ENCODE measurements around the gene SPRY1. TPM values are rescaled to one million over a fixed set of nuclear protein-coding genes. Genes with fewer than 3 reads are reported as not detected.

Gene SPRY1
- total RNA-seq, 2 donors from 2014 or later: 27.2 to 29.0 TPM

- intact Hi-C loops (cut with DNase I, micrococcal nuclease): no loop called here
- DNase-seq: no peak
Observed at GRCh38 chr4:123366144-123366748, 30.3 kb upstream of the SPRY1 start.

GRCh38 chr4:123378794-123379193, 17.8 kb upstream of the SPRY1 start:
- intact Hi-C loops (cut with DNase I, micrococcal nuclease): no loop called here
- ATAC-seq (no peak), DNase-seq (no peak)

More at GRCh38 chr4:123366144-123366748, 30.3 kb upstream of the SPRY1 start:
- no peak for ATAC-seq

GRCh38 chr4:123379392-123379791, 17.2 kb upstream of the SPRY1 start:
- ATAC-seq: no peak
- DNase-seq: no peak
- intact Hi-C loops (cut with DNase I, micrococcal nuclease): no loop called here

GRCh38 chr4:123380728-123381716, 15.6 kb upstream of the SPRY1 start:
- intact Hi-C loops (cut with DNase I, micrococcal nuclease): loop anchor here in 1 of 2 donors (10.0 kb wide), 2 partner anchors 266 to 884 kb away; no protein-coding TSS in a partner anchor
- ATAC-seq: no peak
- DNase-seq: no peak

- intact Hi-C loops (cut with DNase I, micrococcal nuclease): loop anchor here in 1 of 2 donors (10.0 kb wide), 2 partner anchors 267 to 883 kb away; no protein-coding TSS in a partner anchor
Observed at GRCh38 chr4:123381996-123382395, 14.6 kb upstream of the SPRY1 start.

GRCh38 chr4:123383566-123383965, 13.0 kb upstream of the SPRY1 start:
- ATAC-seq (no peak), DNase-seq (no peak)
- intact Hi-C loops (cut with DNase I, micrococcal nuclease): loop anchor here in 1 of 2 donors (10.0 kb wide), 2 partner anchors 269 to 881 kb away; no protein-coding TSS in a partner anchor

More at GRCh38 chr4:123381996-123382395, 14.6 kb upstream of the SPRY1 start:
- ATAC-seq (no peak), DNase-seq (no peak)

GRCh38 chr4:123386609-123387008, 10.0 kb upstream of the SPRY1 start:
- ATAC-seq (no peak), DNase-seq (no peak)
- intact Hi-C loops (cut with DNase I, micrococcal nuclease): loop anchor here in 1 of 2 donors (10.0 kb wide), 2 partner anchors 272 to 878 kb away; no protein-coding TSS in a partner anchor

GRCh38 chr4:123390846-123391456, 5.6 kb upstream of the SPRY1 start:
- ATAC-seq (no peak), DNase-seq (no peak)
- intact Hi-C loops (cut with DNase I, micrococcal nuclease): loop anchor here in 1 of 2 donors (5.0 to 10.0 kb wide), 2 partner anchors 261 to 724 kb away; no protein-coding TSS in a partner anchor

GRCh38 chr4:123393721-123394120, 2.9 kb upstream of the SPRY1 start:
- intact Hi-C loops (cut with DNase I, micrococcal nuclease): loop anchor here in 1 of 2 donors (5.0 to 10.0 kb wide), 2 partner anchors 259 to 721 kb away; no protein-coding TSS in a partner anchor
- DNase-seq: no peak
- ATAC-seq: no peak

- ATAC-seq: peak; percentile 35
- intact Hi-C loops (cut with DNase I, micrococcal nuclease): loop anchor here in 1 of 2 donors (5.0 to 10.0 kb wide), 2 partner anchors 265 to 717 kb away; no protein-coding TSS in a partner anchor
Observed at GRCh38 chr4:123397144-123398065, 810 bp downstream of the SPRY1 start.

GRCh38 chr4:123398066-123398852, 1.7 kb downstream of the SPRY1 start:
- ATAC-seq (peak; percentile 70), DNase-seq (peak; percentile 54 to 83)
- intact Hi-C loops (cut with DNase I, micrococcal nuclease): loop anchor here in 1 of 2 donors (5.0 to 10.0 kb wide), 2 partner anchors 264 to 717 kb away; no protein-coding TSS in a partner anchor

More at GRCh38 chr4:123397144-123398065, 810 bp downstream of the SPRY1 start:
- peak; percentile 63 to 66 for DNase-seq

- peak; percentile 54 for ATAC-seq
- intact Hi-C loops (cut with DNase I, micrococcal nuclease): loop anchor here in 1 of 2 donors (5.0 to 10.0 kb wide), 2 partner anchors 263 to 716 kb away; no protein-coding TSS in a partner anchor
- peak; percentile 68 to 76 for DNase-seq
Observed at GRCh38 chr4:123398853-123399626, 2.4 kb downstream of the SPRY1 start.

GRCh38 chr4:123399627-123400358, 3.2 kb downstream of the SPRY1 start:
- DNase-seq: no peak
- no peak for ATAC-seq
- intact Hi-C loops (cut with DNase I, micrococcal nuclease): loop anchor here in 1 of 2 donors (5.0 to 10.0 kb wide), 3 partner anchors 158 to 715 kb away; no protein-coding TSS in a partner anchor

GRCh38 chr4:123401271-123402120, 4.9 kb downstream of the SPRY1 start:
- ATAC-seq: no peak
- DNase-seq: no peak
- intact Hi-C loops (cut with DNase I, micrococcal nuclease): loop anchor here in 1 of 2 donors (5.0 kb wide), 1 partner anchor 156 kb away; no protein-coding TSS in a partner anchor
